Stimulated activated CD4-positive, alpha-beta T cell treated with anti-CD3 and anti-CD28 coated beads, Interleukin-2, amount 100 ng/mL, for 24 hours (primary cell): ENCODE results near the gene NDUFB6.
A peak's percentile ranks its signal among the peaks of the same experiment; 100 is the strongest.
"Not testable (repeated sequence)": the region's sequence is repeated elsewhere in the genome, so short reads cannot be mapped to it uniquely, and the experiment has no call there.

Source experiments
- DNase-seq, 2 donors: peaks; one replicate each; pipeline ENCODE4 v3.0.0-alpha.2; 2020

The NDUFB6 gene

GRCh38 chr9:32572900-32573523, at the start of gene NDUFB6:
Gene NDUFB6 (minus strand): TSS chr9:32573159. CDS start chr9:32573060, 99 bp downstream.
- peak; percentile 95 for DNase-seq

GRCh38 chr9:32618261-32618660, 45.3 kb upstream of the NDUFB6 start:
- DNase-seq = no peak

- no peak for DNase-seq
Observed at GRCh38 chr9:32606811-32607210, 33.9 kb upstream of the NDUFB6 start.

GRCh38 chr9:32603914-32604852, 31.2 kb upstream of the NDUFB6 start:
- no peak for DNase-seq

- not testable (repeated sequence) for DNase-seq
Observed at GRCh38 chr9:32599021-32599420, 26.1 kb upstream of the NDUFB6 start.

- no peak for DNase-seq
Observed at GRCh38 chr9:32596936-32597335, 24.0 kb upstream of the NDUFB6 start.

- DNase-seq = no peak
Observed at GRCh38 chr9:32596096-32596865, 23.3 kb upstream of the NDUFB6 start.

- no peak for DNase-seq
Observed at GRCh38 chr9:32590898-32591297, 17.9 kb upstream of the NDUFB6 start.

- no peak for DNase-seq
Observed at GRCh38 chr9:32590476-32590875, 17.5 kb upstream of the NDUFB6 start.

- no peak for DNase-seq
Observed at GRCh38 chr9:32589083-32589723, 16.2 kb upstream of the NDUFB6 start.

- no peak for DNase-seq
Observed at GRCh38 chr9:32587901-32588300, 14.9 kb upstream of the NDUFB6 start.

GRCh38 chr9:32584784-32585183, 11.8 kb upstream of the NDUFB6 start:
- DNase-seq = no peak

- DNase-seq = peak in 1 of 2 donors; percentile 25
Observed at GRCh38 chr9:32581512-32582143, 8.7 kb upstream of the NDUFB6 start.

- DNase-seq = no peak
Observed at GRCh38 chr9:32580631-32581300, 7.8 kb upstream of the NDUFB6 start.

GRCh38 chr9:32579706-32580331, 6.9 kb upstream of the NDUFB6 start:
- peak; percentile 83 to 87 for DNase-seq

- DNase-seq = no peak
Observed at GRCh38 chr9:32578976-32579375, 6.0 kb upstream of the NDUFB6 start.

GRCh38 chr9:32577316-32577715, 4.4 kb upstream of the NDUFB6 start:
- no peak for DNase-seq

- DNase-seq = no peak
Observed at GRCh38 chr9:32574858-32575257, 1.9 kb upstream of the NDUFB6 start.

- DNase-seq = no peak
Observed at GRCh38 chr9:32573821-32574220, 862 bp upstream of the NDUFB6 start.

- DNase-seq = peak; percentile 69 to 75
Observed at GRCh38 chr9:32571969-32572899, 725 bp downstream of the NDUFB6 start.
